ENCODE measurements around the gene ZNF444.

ZNF444 gene

GRCh38 chr19:56158170-56158757, 17.2 kb downstream of the ZNF444 start:
- no peaks in the 10 kb centered on the region for H3K9me3 ChIP-seq (ENCODE audit: control insufficient read depth in 1 of 2, low read length in 2 of 2)
- no peak overlapping the region for H3K9ac ChIP-seq (ENCODE audit: low read depth in 1 of 2, low read length in 2 of 2)
- H3K36me3 ChIP-seq (ENCODE audit: control insufficient read depth in 1 of 2, insufficient read depth in 2 of 2, low read length in 2 of 2): peaks cover 16 to 42% of the 10 kb centered on the region in 2 donors
- no peak overlapping the region for H3K4me3 ChIP-seq (ENCODE audit: low read depth in 1 of 2, low read length in 2 of 2)
- peaks cover 0 to 6% of the 10 kb centered on the region in 2 donors for H3K4me1 ChIP-seq (ENCODE audit: control insufficient read depth in 1 of 2, insufficient read depth in 2 of 2, low read length in 2 of 2)
- no peak overlapping the region for H3K27ac ChIP-seq (ENCODE audit: low read depth, low read length)
- no peaks in the 10 kb centered on the region for H3K27me3 ChIP-seq (ENCODE audit: control insufficient read depth in 1 of 2, insufficient read depth in 2 of 2, low read length in 2 of 2)

GRCh38 chr19:56159009-56159559, 18.0 kb downstream of the ZNF444 start:
- Histone ChIP-seq H3K4me3 (ENCODE audit: low read depth in 1 of 2, low read length in 2 of 2) (no peak overlapping the region), H3K4me1 (ENCODE audit: control insufficient read depth in 1 of 2, insufficient read depth in 2 of 2, low read length in 2 of 2) (peaks cover 0 to 6% of the 10 kb centered on the region in 2 donors), H3K27ac (ENCODE audit: low read depth, low read length) (no peak overlapping the region), H3K36me3 (ENCODE audit: control insufficient read depth in 1 of 2, insufficient read depth in 2 of 2, low read length in 2 of 2) (peaks cover 16 to 36% of the 10 kb centered on the region in 2 donors), H3K9me3 (ENCODE audit: control insufficient read depth in 1 of 2, low read length in 2 of 2) (no peaks in the 10 kb centered on the region), H3K9ac (ENCODE audit: low read depth in 1 of 2, low read length in 2 of 2) (no peak overlapping the region), H3K27me3 (ENCODE audit: control insufficient read depth in 1 of 2, insufficient read depth in 2 of 2, low read length in 2 of 2) (no peaks in the 10 kb centered on the region)

GRCh38 chr19:56159622-56160271, 18.7 kb downstream of the ZNF444 start:
- H3K9me3 ChIP-seq (ENCODE audit: control insufficient read depth in 1 of 2, low read length in 2 of 2): no peaks in the 10 kb centered on the region
- peaks cover 0 to 6% of the 10 kb centered on the region in 2 donors for H3K4me1 ChIP-seq (ENCODE audit: control insufficient read depth in 1 of 2, insufficient read depth in 2 of 2, low read length in 2 of 2)
- H3K9ac ChIP-seq (ENCODE audit: low read depth in 1 of 2, low read length in 2 of 2): no peak overlapping the region
- H3K4me3 ChIP-seq (ENCODE audit: low read depth in 1 of 2, low read length in 2 of 2): no peak overlapping the region
- peaks cover 16 to 36% of the 10 kb centered on the region in 2 donors for H3K36me3 ChIP-seq (ENCODE audit: control insufficient read depth in 1 of 2, insufficient read depth in 2 of 2, low read length in 2 of 2)
- no peak overlapping the region for H3K27ac ChIP-seq (ENCODE audit: low read depth, low read length)
- no peaks in the 10 kb centered on the region for H3K27me3 ChIP-seq (ENCODE audit: control insufficient read depth in 1 of 2, insufficient read depth in 2 of 2, low read length in 2 of 2)

GRCh38 chr19:56161534-56161933, 20.4 kb downstream of the ZNF444 start:
- no peaks in the 10 kb centered on the region for H3K27me3 ChIP-seq (ENCODE audit: control insufficient read depth in 1 of 2, insufficient read depth in 2 of 2, low read length in 2 of 2)
- H3K9ac ChIP-seq (ENCODE audit: low read depth in 1 of 2, low read length in 2 of 2): no peak overlapping the region
- H3K9me3 ChIP-seq (ENCODE audit: control insufficient read depth in 1 of 2, low read length in 2 of 2): no peaks in the 10 kb centered on the region
- H3K27ac ChIP-seq (ENCODE audit: low read depth, low read length): no peak overlapping the region
- peaks cover 9 to 22% of the 10 kb centered on the region in 2 donors for H3K36me3 ChIP-seq (ENCODE audit: control insufficient read depth in 1 of 2, insufficient read depth in 2 of 2, low read length in 2 of 2)
- peaks cover 0 to 6% of the 10 kb centered on the region in 2 donors for H3K4me1 ChIP-seq (ENCODE audit: control insufficient read depth in 1 of 2, insufficient read depth in 2 of 2, low read length in 2 of 2)
- H3K4me3 ChIP-seq (ENCODE audit: low read depth in 1 of 2, low read length in 2 of 2): no peak overlapping the region

- Histone ChIP-seq H3K9ac (ENCODE audit: low read depth in 1 of 2, low read length in 2 of 2) (no peak overlapping the region), H3K9me3 (ENCODE audit: control insufficient read depth in 1 of 2, low read length in 2 of 2) (no peaks in the 10 kb centered on the region)
Measured at GRCh38 chr19:56162258-56162657, 21.2 kb downstream of the ZNF444 start.

GRCh38 chr19:56163097-56163496, 22.0 kb downstream of the ZNF444 start:
- no peak overlapping the region for H3K27ac ChIP-seq (ENCODE audit: low read depth, low read length)
- H3K9me3 ChIP-seq (ENCODE audit: control insufficient read depth in 1 of 2, low read length in 2 of 2): no peaks in the 10 kb centered on the region
- H3K4me3 ChIP-seq (ENCODE audit: low read depth in 1 of 2, low read length in 2 of 2): no peak overlapping the region
- no peaks in the 10 kb centered on the region for H3K4me1 ChIP-seq (ENCODE audit: control insufficient read depth in 1 of 2, insufficient read depth in 2 of 2, low read length in 2 of 2)
- no peak overlapping the region for H3K9ac ChIP-seq (ENCODE audit: low read depth in 1 of 2, low read length in 2 of 2)
- H3K36me3 ChIP-seq (ENCODE audit: control insufficient read depth in 1 of 2, insufficient read depth in 2 of 2, low read length in 2 of 2): peaks cover 9 to 22% of the 10 kb centered on the region in 2 donors
- no peaks in the 10 kb centered on the region for H3K27me3 ChIP-seq (ENCODE audit: control insufficient read depth in 1 of 2, insufficient read depth in 2 of 2, low read length in 2 of 2)

More at GRCh38 chr19:56162258-56162657, 21.2 kb downstream of the ZNF444 start:
- H3K4me1 ChIP-seq (ENCODE audit: control insufficient read depth in 1 of 2, insufficient read depth in 2 of 2, low read length in 2 of 2): no peaks in the 10 kb centered on the region
- H3K36me3 ChIP-seq (ENCODE audit: control insufficient read depth in 1 of 2, insufficient read depth in 2 of 2, low read length in 2 of 2): peaks cover 9 to 22% of the 10 kb centered on the region in 2 donors
- H3K27ac ChIP-seq (ENCODE audit: low read depth, low read length): no peak overlapping the region
- H3K4me3 ChIP-seq (ENCODE audit: low read depth in 1 of 2, low read length in 2 of 2): no peak overlapping the region
- no peaks in the 10 kb centered on the region for H3K27me3 ChIP-seq (ENCODE audit: control insufficient read depth in 1 of 2, insufficient read depth in 2 of 2, low read length in 2 of 2)

- H3K27me3 ChIP-seq (ENCODE audit: control insufficient read depth in 1 of 2, insufficient read depth in 2 of 2, low read length in 2 of 2): no peaks in the 10 kb centered on the region
- H3K4me3 ChIP-seq (ENCODE audit: low read depth in 1 of 2, low read length in 2 of 2): no peak overlapping the region
- H3K4me1 ChIP-seq (ENCODE audit: control insufficient read depth in 1 of 2, insufficient read depth in 2 of 2, low read length in 2 of 2): peaks cover 0 to 10% of the 10 kb centered on the region in 2 donors
- no peak overlapping the region for H3K9ac ChIP-seq (ENCODE audit: low read depth in 1 of 2, low read length in 2 of 2)
- no peak overlapping the region for H3K27ac ChIP-seq (ENCODE audit: low read depth, low read length)
- H3K9me3 ChIP-seq (ENCODE audit: control insufficient read depth in 1 of 2, low read length in 2 of 2): no peaks in the 10 kb centered on the region
- H3K36me3 ChIP-seq (ENCODE audit: control insufficient read depth in 1 of 2, insufficient read depth in 2 of 2, low read length in 2 of 2): no peaks in the 10 kb centered on the region
Measured at GRCh38 chr19:56167064-56167578, 26.0 kb downstream of the ZNF444 start.

GRCh38 chr19:56170261-56170660, 29.2 kb downstream of the ZNF444 start:
- Histone ChIP-seq H3K9me3 (ENCODE audit: control insufficient read depth in 1 of 2, low read length in 2 of 2) (no peaks in the 10 kb centered on the region), H3K36me3 (ENCODE audit: control insufficient read depth in 1 of 2, insufficient read depth in 2 of 2, low read length in 2 of 2) (no peaks in the 10 kb centered on the region), H3K4me3 (ENCODE audit: low read depth in 1 of 2, low read length in 2 of 2) (no peak overlapping the region), H3K27ac (ENCODE audit: low read depth, low read length) (no peak overlapping the region), H3K4me1 (ENCODE audit: control insufficient read depth in 1 of 2, insufficient read depth in 2 of 2, low read length in 2 of 2) (peaks cover 0 to 10% of the 10 kb centered on the region in 2 donors), H3K9ac (ENCODE audit: low read depth in 1 of 2, low read length in 2 of 2) (no peak overlapping the region), H3K27me3 (ENCODE audit: control insufficient read depth in 1 of 2, insufficient read depth in 2 of 2, low read length in 2 of 2) (peaks cover 7 to 9% of the 10 kb centered on the region in 2 donors)

- Histone ChIP-seq H3K4me1 (ENCODE audit: control insufficient read depth in 1 of 2, insufficient read depth in 2 of 2, low read length in 2 of 2) (peaks cover 0 to 10% of the 10 kb centered on the region in 2 donors), H3K4me3 (ENCODE audit: low read depth in 1 of 2, low read length in 2 of 2) (no peak overlapping the region), H3K36me3 (ENCODE audit: control insufficient read depth in 1 of 2, insufficient read depth in 2 of 2, low read length in 2 of 2) (no peaks in the 10 kb centered on the region), H3K27me3 (ENCODE audit: control insufficient read depth in 1 of 2, insufficient read depth in 2 of 2, low read length in 2 of 2) (peaks cover 20 to 25% of the 10 kb centered on the region in 2 donors), H3K27ac (ENCODE audit: low read depth, low read length) (no peak overlapping the region), H3K9me3 (ENCODE audit: control insufficient read depth in 1 of 2, low read length in 2 of 2) (no peaks in the 10 kb centered on the region), H3K9ac (ENCODE audit: low read depth in 1 of 2, low read length in 2 of 2) (no peak overlapping the region)
Measured at GRCh38 chr19:56174086-56174485, 33.0 kb downstream of the ZNF444 start.

GRCh38 chr19:56174550-56174949, 33.5 kb downstream of the ZNF444 start:
- Histone ChIP-seq H3K4me3 (ENCODE audit: low read depth in 1 of 2, low read length in 2 of 2) (no peak overlapping the region), H3K4me1 (ENCODE audit: control insufficient read depth in 1 of 2, insufficient read depth in 2 of 2, low read length in 2 of 2) (peaks cover 0 to 10% of the 10 kb centered on the region in 2 donors), H3K9ac (ENCODE audit: low read depth in 1 of 2, low read length in 2 of 2) (no peak overlapping the region), H3K27ac (ENCODE audit: low read depth, low read length) (no peak overlapping the region), H3K27me3 (ENCODE audit: control insufficient read depth in 1 of 2, insufficient read depth in 2 of 2, low read length in 2 of 2) (peaks cover 20 to 25% of the 10 kb centered on the region in 2 donors), H3K9me3 (ENCODE audit: control insufficient read depth in 1 of 2, low read length in 2 of 2) (no peaks in the 10 kb centered on the region), H3K36me3 (ENCODE audit: control insufficient read depth in 1 of 2, insufficient read depth in 2 of 2, low read length in 2 of 2) (no peaks in the 10 kb centered on the region)

Data from duodenal mucosa (tissue), 2 donors.